Activated CD4-positive, alpha-beta T cell treated with anti-CD3 and anti-CD28 coated beads for 1 hour (primary cell): ENCODE data around the gene LHX4.
"Not testable (repeated sequence)": the region's sequence is repeated elsewhere in the genome, so short reads cannot be mapped to it uniquely, and the experiment has no call there.

ENCODE experiments used
- DNase-seq: peaks from one replicate; pipeline ENCODE4 v3.0.0-alpha.2; 2020

LHX4 gene

DNA sequence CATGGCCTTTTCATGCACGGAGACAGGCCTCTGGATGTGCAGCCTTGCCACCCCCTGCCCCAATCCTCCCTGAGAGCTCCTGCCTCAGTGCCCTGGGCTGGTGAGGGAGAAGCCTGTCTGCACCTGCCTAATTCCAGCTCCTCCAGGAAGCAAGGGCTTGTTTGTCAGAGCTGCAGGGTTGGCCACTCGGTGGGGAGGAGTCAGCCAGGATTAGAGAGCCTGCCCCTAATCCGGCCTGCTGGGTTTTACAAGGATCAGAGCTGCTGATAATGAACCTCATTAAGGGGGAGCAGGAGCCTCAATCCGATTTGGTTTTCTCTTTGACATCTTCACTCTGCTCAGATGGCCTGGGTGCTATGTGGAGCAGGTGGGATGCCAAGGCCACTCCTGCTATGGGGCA lies 31.9 kb upstream of the LHX4 start:
- no peak for DNase-seq

GRCh38 chr1:180198611-180199010 lies 31.5 kb upstream of the LHX4 start:
- DNase-seq, result no peak

GRCh38 chr1:180199018-180199417 lies 31.0 kb upstream of the LHX4 start:
- no peak for DNase-seq

DNA sequence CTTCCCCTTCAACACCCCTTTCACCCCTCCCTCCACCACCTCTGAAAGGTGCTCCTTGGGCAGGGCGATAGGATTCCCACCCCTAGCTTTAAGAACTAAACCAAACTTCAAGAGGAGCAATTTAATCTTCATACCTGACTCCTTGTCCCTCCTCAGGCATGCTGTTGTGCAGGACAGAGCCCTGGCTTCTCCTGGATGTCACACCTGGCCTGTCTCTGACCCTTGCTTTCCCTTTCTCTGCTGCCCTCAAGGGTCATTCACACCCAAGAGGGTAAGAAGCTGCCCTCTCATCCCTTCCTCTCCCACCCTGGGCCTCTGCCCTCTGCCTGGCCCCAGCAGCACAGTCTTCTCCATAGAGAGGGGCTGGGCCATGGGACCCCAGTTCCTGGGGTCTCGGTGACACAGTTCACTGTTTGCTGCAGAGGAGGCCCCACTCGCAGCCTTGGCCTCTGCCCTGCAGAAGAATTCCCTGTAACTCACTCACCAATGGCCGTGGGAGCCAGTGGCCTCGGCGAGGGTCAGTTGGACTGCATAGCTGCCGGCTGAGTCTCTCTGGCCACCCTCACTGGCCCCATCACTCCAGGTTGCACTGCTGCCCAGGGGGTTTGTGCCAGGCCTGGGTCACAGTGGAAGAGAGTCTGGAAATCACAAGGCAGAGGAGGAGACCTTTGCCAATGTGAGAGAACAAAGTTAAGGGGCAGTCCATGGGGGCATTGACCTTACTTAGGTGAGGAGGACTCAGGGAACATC lies 28.4 kb upstream of the LHX4 start:
- DNase-seq, result no peak

- not testable (repeated sequence) for DNase-seq
Observed at GRCh38 chr1:180202588-180202987, 27.5 kb upstream of the LHX4 start.

- DNase-seq, result no peak
Observed at GRCh38 chr1:180204231-180204630, 25.8 kb upstream of the LHX4 start.

- DNase-seq, result no peak
Observed at GRCh38 chr1:180206581-180206980, 23.5 kb upstream of the LHX4 start.

- DNase-seq, result no peak
Observed at GRCh38 chr1:180208264-180208663, 21.8 kb upstream of the LHX4 start.

DNA sequence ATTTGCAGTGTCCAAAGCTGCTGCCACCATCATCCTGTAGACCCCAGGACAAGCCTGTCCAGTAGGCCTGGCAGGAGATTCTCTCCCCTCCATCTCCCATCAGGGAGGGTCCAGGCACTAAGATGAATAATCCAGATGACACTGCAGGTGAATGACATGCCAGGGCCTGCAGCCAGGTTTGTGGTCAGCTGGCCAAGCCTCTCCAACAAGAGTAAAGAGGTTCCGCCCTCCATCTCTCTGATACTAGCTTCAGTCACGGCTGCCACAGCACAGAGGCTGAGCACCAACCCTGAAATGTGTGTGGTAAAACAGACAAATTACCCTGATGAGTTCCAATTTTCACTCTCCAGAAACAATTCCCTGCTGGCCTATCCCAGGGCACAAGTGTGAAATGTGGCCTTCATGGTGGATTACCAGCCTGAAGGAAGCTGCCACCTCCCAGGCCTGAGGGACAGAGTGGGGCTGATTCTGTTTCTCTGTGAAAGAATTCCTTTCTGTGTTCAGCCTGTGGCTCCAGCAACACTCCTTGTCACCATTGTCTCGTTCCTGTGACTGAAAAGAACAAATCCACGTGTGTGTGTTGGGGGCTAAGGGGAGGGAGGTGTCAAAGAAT lies 19.9 kb upstream of the LHX4 start:
- DNase-seq, result no peak

- no peak for DNase-seq
Observed at GRCh38 chr1:180211156-180211859, 18.8 kb upstream of the LHX4 start.

DNA sequence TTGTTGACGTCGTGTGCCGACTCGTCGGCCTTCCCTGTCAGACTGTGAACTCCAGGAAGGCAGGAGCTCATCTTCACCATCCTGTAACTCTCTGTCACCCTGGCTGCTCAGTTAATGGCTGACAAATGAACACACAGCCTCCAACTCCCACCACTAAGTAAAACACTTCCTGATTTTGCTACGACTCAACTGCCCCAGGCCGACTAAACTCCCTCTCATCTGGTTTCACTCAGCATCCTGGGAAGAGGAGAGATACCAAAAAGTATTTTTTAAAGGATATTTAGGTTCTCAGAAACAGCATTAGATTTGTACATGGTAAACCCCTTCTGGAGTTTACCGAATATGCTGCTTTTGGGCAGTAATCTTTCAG lies 18.2 kb upstream of the LHX4 start:
- no peak for DNase-seq

DNA sequence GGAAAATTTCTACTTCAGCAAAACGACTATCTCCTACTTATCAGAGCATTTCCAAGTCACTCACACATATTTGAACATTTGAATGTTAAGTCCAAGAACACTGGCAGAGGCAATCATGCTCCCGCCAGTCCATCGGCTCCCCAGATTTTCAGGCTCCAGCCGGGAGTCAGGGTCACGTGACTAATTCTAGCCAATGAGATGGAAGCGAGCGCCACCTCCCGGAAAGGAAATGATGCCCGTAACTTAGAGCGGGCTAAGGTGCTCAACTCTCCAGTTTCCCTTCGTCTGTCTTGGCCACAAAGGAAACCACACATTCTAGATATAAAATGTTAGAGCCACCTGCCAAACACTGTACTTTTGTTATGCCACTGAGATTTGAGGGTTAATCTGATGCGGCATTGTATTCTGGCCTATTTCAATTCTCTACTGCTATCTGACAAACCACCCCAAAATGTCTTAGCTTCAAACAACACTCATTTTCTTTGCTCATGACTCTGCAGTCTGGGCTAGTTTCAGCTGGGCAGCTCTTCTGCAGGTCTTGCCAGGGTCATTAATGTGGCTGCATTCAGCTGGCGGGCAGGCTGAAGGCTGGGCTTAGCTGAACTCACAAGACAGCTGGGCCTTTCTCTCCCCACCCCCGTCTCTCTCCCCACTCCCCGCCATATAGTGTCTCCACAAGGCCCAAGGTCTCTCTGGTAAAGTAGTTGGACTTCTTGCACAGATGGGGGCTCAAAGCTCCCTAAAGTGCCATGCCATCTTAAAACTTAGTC lies 16.5 kb upstream of the LHX4 start:
- no peak for DNase-seq

- no peak for DNase-seq
Observed at GRCh38 chr1:180215856-180216625, 14.0 kb upstream of the LHX4 start.

GRCh38 chr1:180217006-180217405 lies 13.1 kb upstream of the LHX4 start:
- no peak for DNase-seq

GRCh38 chr1:180218806-180219765 lies 11.0 kb upstream of the LHX4 start:
- no peak for DNase-seq

DNA sequence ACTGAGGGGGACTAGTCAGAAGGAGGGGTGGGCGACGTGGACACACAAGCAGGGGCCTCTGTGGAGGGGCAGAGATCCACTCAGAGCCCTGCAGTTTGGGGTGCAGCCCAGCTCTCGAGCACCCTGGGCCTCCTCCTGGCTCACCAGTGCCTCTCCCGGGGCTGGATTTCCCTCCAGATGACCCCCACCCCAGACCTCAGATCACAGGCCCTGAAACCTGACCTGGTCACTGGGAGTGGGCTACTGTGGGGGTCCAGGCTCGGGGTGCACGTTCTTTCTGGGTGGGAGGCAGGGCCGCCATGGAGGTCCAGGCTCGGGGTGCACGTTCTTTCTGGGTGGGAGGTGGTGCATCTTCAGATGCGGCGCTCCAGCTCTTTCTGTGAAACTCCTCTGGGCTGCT lies 10.3 kb upstream of the LHX4 start:
- no peak for DNase-seq

DNA sequence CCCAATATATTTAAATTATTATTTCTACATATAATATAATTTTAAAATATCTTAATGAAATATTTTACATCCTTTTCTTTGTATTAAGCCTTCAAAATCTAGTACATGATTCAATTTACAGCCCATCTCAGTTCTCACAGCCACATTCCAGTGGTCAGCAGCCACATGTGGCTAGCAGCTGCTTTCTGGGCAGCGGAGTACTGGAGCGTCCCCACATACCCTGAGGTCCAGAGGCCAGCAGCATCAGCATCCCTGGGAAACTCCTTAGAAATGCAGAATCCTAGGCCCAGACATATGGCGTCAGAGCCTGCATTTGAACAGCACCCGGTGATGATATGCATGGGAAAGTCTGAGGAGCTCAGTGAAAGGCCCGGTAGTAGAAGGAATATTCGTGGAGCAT lies 8.6 kb upstream of the LHX4 start:
- DNase-seq, result no peak

- no peak for DNase-seq
Observed at GRCh38 chr1:180224902-180225301, 5.2 kb upstream of the LHX4 start.

GRCh38 chr1:180225403-180225802 lies 4.7 kb upstream of the LHX4 start:
- no peak for DNase-seq

GRCh38 chr1:180227861-180228647 lies 2.0 kb upstream of the LHX4 start:
- no peak for DNase-seq
